DMS153 treated with DMSO at 0.1 percent for 48 hours (cell line): ENCODE measurements around the gene UGGT2.
"Not testable (repeated sequence)": the region's sequence is repeated elsewhere in the genome, so short reads cannot be mapped to it uniquely, and the experiment has no call there.

Experiments
- DNase-seq: peaks from one replicate; lab custom pipeline; 2025; ENCODE audit not compliant: unreplicated experiment; lab: John Stamatoyannopoulos, UW

Gene UGGT2

GRCh38 chr13:95902741-95903140 is 150.5 kb downstream of the UGGT2 start:
- no peak for DNase-seq

- DNase-seq, result no peak
Measured at GRCh38 chr13:95898256-95898655, 154.9 kb downstream of the UGGT2 start.

GRCh38 chr13:95896301-95896700 is 156.9 kb downstream of the UGGT2 start:
- no peak for DNase-seq

GRCh38 chr13:95893861-95894260 is 159.3 kb downstream of the UGGT2 start:
- DNase-seq, result no peak

- no peak for DNase-seq
Measured at GRCh38 chr13:95882121-95882520, 171.1 kb downstream of the UGGT2 start.

- DNase-seq, result no peak
Measured at GRCh38 chr13:95880331-95880730, 172.9 kb downstream of the UGGT2 start.

GRCh38 chr13:95874286-95874685 is 178.9 kb downstream of the UGGT2 start:
- no peak for DNase-seq

- DNase-seq, result no peak
Measured at GRCh38 chr13:95870421-95870820, 182.8 kb downstream of the UGGT2 start.

- no peak for DNase-seq
Measured at GRCh38 chr13:95865080-95865615, 188.1 kb downstream of the UGGT2 start.

- no peak for DNase-seq
Measured at GRCh38 chr13:95862408-95862807, 190.8 kb downstream of the UGGT2 start.

- DNase-seq, result no peak
Measured at GRCh38 chr13:95861296-95861695, 191.9 kb downstream of the UGGT2 start.

- no peak for DNase-seq
Measured at GRCh38 chr13:95858286-95859075, 194.7 kb downstream of the UGGT2 start.

- DNase-seq, result not testable (repeated sequence)
Measured at GRCh38 chr13:95845656-95846055, 207.5 kb downstream of the UGGT2 start.

- DNase-seq, result no peak
Measured at GRCh38 chr13:95842898-95843297, 210.3 kb downstream of the UGGT2 start.

GRCh38 chr13:95841894-95842293 is 211.3 kb downstream of the UGGT2 start:
- DNase-seq, result no peak

- peak; percentile 33 for DNase-seq
Measured at GRCh38 chr13:95834134-95834765, 219.0 kb downstream of the UGGT2 start.

- no peak for DNase-seq
Measured at GRCh38 chr13:95833719-95834118, 219.5 kb downstream of the UGGT2 start.

- no peak for DNase-seq
Measured at GRCh38 chr13:95833126-95833525, 220.1 kb downstream of the UGGT2 start.

- DNase-seq, result no peak
Measured at GRCh38 chr13:95822303-95822702, 230.9 kb downstream of the UGGT2 start.

GRCh38 chr13:95814495-95814894 is 238.7 kb downstream of the UGGT2 start:
- no peak for DNase-seq

- no peak for DNase-seq
Measured at GRCh38 chr13:95813139-95813538, 240.1 kb downstream of the UGGT2 start.

GRCh38 chr13:95809429-95809828 is 243.8 kb downstream of the UGGT2 start:
- no peak for DNase-seq
